Measurements from ENCODE around the gene ESM1. TPM values are rescaled to one million over a fixed set of nuclear protein-coding genes. Genes with fewer than 3 reads are reported as not detected.

The ESM1 gene
- total RNA-seq, 2 experiments from 2014 or later, result not detected

- H3K9me3 Mint-ChIP-seq (ENCODE audit: low read depth), result no peaks in the 10 kb centered on the region
- ChIA-PET CTCF (interaction anchor here (0.7 to 0.9 kb wide), 2 partner anchors 28 to 45 kb away, joined by 3 to 5 read pairs; no protein-coding TSS in a partner anchor), POLR2A (no interaction called here)
- H3K36me3 Mint-ChIP-seq (ENCODE audit: low read depth), result no peaks in the 10 kb centered on the region
- peaks cover 14% of the 10 kb centered on the region for H3K27me3 Mint-ChIP-seq
- ATAC-seq, result no peak
- no peak overlapping the region for H3K27ac Mint-ChIP-seq
- peaks cover 19% of the 10 kb centered on the region for H3K4me1 Mint-ChIP-seq
- intact Hi-C loops (cut with DNase I, micrococcal nuclease), result loop anchor here in 1 of 2 experiments (1.0 kb wide), 1 partner anchor 9 kb away; no protein-coding TSS in a partner anchor
- no peak overlapping the region for H3K4me3 Mint-ChIP-seq
- DNase-seq, result no peak
These were observed 3.5 kb downstream of the ESM1 start for GRCh38 chr5:54981928-54982327.

GRCh38 chr5:54975701-54976100 is 9.7 kb downstream of the ESM1 start:
- DNase-seq (no peak), ATAC-seq (no peak)
- no peaks in the 10 kb centered on the region for H3K9me3 Mint-ChIP-seq (ENCODE audit: low read depth)
- no peak overlapping the region for H3K27ac Mint-ChIP-seq
- H3K36me3 Mint-ChIP-seq (ENCODE audit: low read depth), result no peaks in the 10 kb centered on the region
- CTCF ChIA-PET, result interaction anchor here (0.7 to 3.1 kb wide), 3 partner anchors 11 to 859 kb away, joined by 4 to 11 read pairs (median 4); no protein-coding TSS in a partner anchor
- intact Hi-C loops (cut with DNase I, micrococcal nuclease), result no loop called here
- peaks cover 2% of the 10 kb centered on the region for H3K27me3 Mint-ChIP-seq
- no peak overlapping the region for H3K4me3 Mint-ChIP-seq
- H3K4me1 Mint-ChIP-seq, result peaks cover 2% of the 10 kb centered on the region
- POLR2A ChIA-PET, result no interaction called here

GRCh38 chr5:54969856-54970828 is 15.3 kb downstream of the ESM1 start:
- ChIA-PET POLR2A (no interaction called here), CTCF (interaction anchor here (1.1 to 1.7 kb wide), 2 partner anchors 9 to 26 kb away, joined by 3 to 4 read pairs; no protein-coding TSS in a partner anchor)
- no peak for ATAC-seq
- intact Hi-C loops (cut with DNase I, micrococcal nuclease), result no loop called here
- Mint-ChIP-seq H3K9me3 (ENCODE audit: low read depth) (no peaks in the 10 kb centered on the region), H3K4me3 (no peak overlapping the region), H3K4me1 (no peaks in the 10 kb centered on the region), H3K27me3 (no peaks in the 10 kb centered on the region), H3K27ac (no peak overlapping the region), H3K36me3 (ENCODE audit: low read depth) (no peaks in the 10 kb centered on the region)
- no peak for DNase-seq

GRCh38 chr5:54969242-54969641 is 16.2 kb downstream of the ESM1 start:
- no peak overlapping the region for H3K4me3 Mint-ChIP-seq

GRCh38 chr5:54965806-54966205 is 19.6 kb downstream of the ESM1 start:
- no peak for ATAC-seq
- Mint-ChIP-seq H3K27ac (no peak overlapping the region), H3K9me3 (ENCODE audit: low read depth) (no peaks in the 10 kb centered on the region), H3K4me1 (no peaks in the 10 kb centered on the region), H3K36me3 (ENCODE audit: low read depth) (no peaks in the 10 kb centered on the region), H3K27me3 (no peaks in the 10 kb centered on the region), H3K4me3 (no peak overlapping the region)
- POLR2A ChIA-PET, result no interaction called here
- no peak for DNase-seq
- intact Hi-C loops (cut with DNase I, micrococcal nuclease), result no loop called here
- CTCF ChIA-PET, result interaction anchor here (1.3 to 1.4 kb wide), 2 partner anchors 12 to 129 kb away, joined by 5 to 6 read pairs; no protein-coding TSS in a partner anchor

More at GRCh38 chr5:54969242-54969641, 16.2 kb downstream of the ESM1 start:
- ChIA-PET POLR2A (no interaction called here), CTCF (interaction anchor here (1.0 to 1.7 kb wide), 3 partner anchors 10 to 104 kb away, joined by 3 to 4 read pairs (median 4); no protein-coding TSS in a partner anchor)
- no peaks in the 10 kb centered on the region for H3K9me3 Mint-ChIP-seq (ENCODE audit: low read depth)
- H3K4me1 Mint-ChIP-seq, result no peaks in the 10 kb centered on the region
- H3K36me3 Mint-ChIP-seq (ENCODE audit: low read depth), result no peaks in the 10 kb centered on the region
- DNase-seq (no peak), ATAC-seq (no peak)
- H3K27ac Mint-ChIP-seq, result no peak overlapping the region
- intact Hi-C loops (cut with DNase I, micrococcal nuclease), result no loop called here
- H3K27me3 Mint-ChIP-seq, result no peaks in the 10 kb centered on the region

GRCh38 chr5:54964405-54964804 is 21.0 kb downstream of the ESM1 start:
- Mint-ChIP-seq H3K9me3 (ENCODE audit: low read depth) (no peaks in the 10 kb centered on the region), H3K36me3 (ENCODE audit: low read depth) (no peaks in the 10 kb centered on the region), H3K27me3 (no peaks in the 10 kb centered on the region), H3K4me1 (no peaks in the 10 kb centered on the region), H3K4me3 (no peak overlapping the region), H3K27ac (no peak overlapping the region)
- intact Hi-C loops (cut with DNase I, micrococcal nuclease), result no loop called here
- DNase-seq (no peak), ATAC-seq (no peak)
- ChIA-PET CTCF (interaction anchor here (1.3 to 1.4 kb wide), 2 partner anchors 14 to 131 kb away, joined by 5 to 6 read pairs; no protein-coding TSS in a partner anchor), POLR2A (no interaction called here)

GRCh38 chr5:54959673-54960418 is 25.5 kb downstream of the ESM1 start:
- no peaks in the 10 kb centered on the region for H3K9me3 Mint-ChIP-seq (ENCODE audit: low read depth)
- ChIA-PET CTCF (interaction anchor here (0.5 to 4.2 kb wide), 15 partner anchors 9 to 1102 kb away, joined by 3 to 27 read pairs (median 3); no protein-coding TSS in a partner anchor), POLR2A (interaction anchor here (0.6 kb wide), 1 partner anchor 702 kb away, joined by 3 read pairs; no protein-coding TSS in a partner anchor)
- intact Hi-C loops (cut with DNase I, micrococcal nuclease), result loop anchor here (1.0 kb wide), 1 partner anchor 54 kb away; no protein-coding TSS in a partner anchor
- H3K27me3 Mint-ChIP-seq, result peaks cover 5% of the 10 kb centered on the region
- no peak overlapping the region for H3K4me3 Mint-ChIP-seq
- peak; percentile 69 for DNase-seq
- no peaks in the 10 kb centered on the region for H3K36me3 Mint-ChIP-seq (ENCODE audit: low read depth)
- ATAC-seq, result no peak
- no peak overlapping the region for H3K27ac Mint-ChIP-seq
- no peaks in the 10 kb centered on the region for H3K4me1 Mint-ChIP-seq

- peaks cover 3% of the 10 kb centered on the region for H3K9me3 Mint-ChIP-seq (ENCODE audit: low read depth)
- H3K4me1 Mint-ChIP-seq, result no peaks in the 10 kb centered on the region
- no peak overlapping the region for H3K27ac Mint-ChIP-seq
- CTCF ChIA-PET, result interaction anchor here (4.4 kb wide), 1 partner anchor 13 kb away, joined by 28 read pairs; no protein-coding TSS in a partner anchor
- ATAC-seq (no peak), DNase-seq (no peak)
- no peak overlapping the region for H3K4me3 Mint-ChIP-seq
- intact Hi-C loops (cut with DNase I, micrococcal nuclease), result no loop called here
- H3K36me3 Mint-ChIP-seq (ENCODE audit: low read depth), result no peaks in the 10 kb centered on the region
- POLR2A ChIA-PET, result interaction anchor here (0.6 kb wide), 1 partner anchor 47 kb away, joined by 3 read pairs; no protein-coding TSS in a partner anchor
- H3K27me3 Mint-ChIP-seq, result peaks cover 5% of the 10 kb centered on the region
These were observed 28.5 kb downstream of the ESM1 start for GRCh38 chr5:54956922-54957321.

GRCh38 chr5:54947187-54947586 is 38.2 kb downstream of the ESM1 start:
- CTCF ChIA-PET, result interaction anchor here (1.0 to 1.3 kb wide), 2 partner anchors 12 to 199 kb away, joined by 3 to 5 read pairs; no protein-coding TSS in a partner anchor

GRCh38 chr5:54946306-54946819 is 39.0 kb downstream of the ESM1 start:
- Mint-ChIP-seq H3K27ac (no peak overlapping the region), H3K4me3 (no peak overlapping the region), H3K36me3 (ENCODE audit: low read depth) (no peaks in the 10 kb centered on the region), H3K4me1 (no peaks in the 10 kb centered on the region), H3K9me3 (ENCODE audit: low read depth) (no peaks in the 10 kb centered on the region), H3K27me3 (peaks cover 2% of the 10 kb centered on the region)
- ChIA-PET POLR2A (no interaction called here), CTCF (no interaction called here)
- ATAC-seq (no peak), DNase-seq (no peak)
- intact Hi-C loops (cut with DNase I, micrococcal nuclease), result no loop called here

More at GRCh38 chr5:54947187-54947586, 38.2 kb downstream of the ESM1 start:
- no peak for DNase-seq
- no peak overlapping the region for H3K27ac Mint-ChIP-seq
- no peak overlapping the region for H3K4me3 Mint-ChIP-seq
- intact Hi-C loops (cut with DNase I, micrococcal nuclease), result no loop called here
- no peaks in the 10 kb centered on the region for H3K4me1 Mint-ChIP-seq
- peaks cover 2% of the 10 kb centered on the region for H3K27me3 Mint-ChIP-seq
- H3K36me3 Mint-ChIP-seq (ENCODE audit: low read depth), result no peaks in the 10 kb centered on the region
- no peaks in the 10 kb centered on the region for H3K9me3 Mint-ChIP-seq (ENCODE audit: low read depth)
- POLR2A ChIA-PET, result no interaction called here
- ATAC-seq, result no peak
